ENCODE measurements around the gene BIK. TPM values are rescaled to one million over a fixed set of nuclear protein-coding genes. Genes with fewer than 3 reads are reported as not detected.

BIK gene
- total RNA-seq, 3 donors from 2014 or later = 8.4 to 28.3 (median 20.6) TPM

- TF ChIP-seq, protein P1, sequence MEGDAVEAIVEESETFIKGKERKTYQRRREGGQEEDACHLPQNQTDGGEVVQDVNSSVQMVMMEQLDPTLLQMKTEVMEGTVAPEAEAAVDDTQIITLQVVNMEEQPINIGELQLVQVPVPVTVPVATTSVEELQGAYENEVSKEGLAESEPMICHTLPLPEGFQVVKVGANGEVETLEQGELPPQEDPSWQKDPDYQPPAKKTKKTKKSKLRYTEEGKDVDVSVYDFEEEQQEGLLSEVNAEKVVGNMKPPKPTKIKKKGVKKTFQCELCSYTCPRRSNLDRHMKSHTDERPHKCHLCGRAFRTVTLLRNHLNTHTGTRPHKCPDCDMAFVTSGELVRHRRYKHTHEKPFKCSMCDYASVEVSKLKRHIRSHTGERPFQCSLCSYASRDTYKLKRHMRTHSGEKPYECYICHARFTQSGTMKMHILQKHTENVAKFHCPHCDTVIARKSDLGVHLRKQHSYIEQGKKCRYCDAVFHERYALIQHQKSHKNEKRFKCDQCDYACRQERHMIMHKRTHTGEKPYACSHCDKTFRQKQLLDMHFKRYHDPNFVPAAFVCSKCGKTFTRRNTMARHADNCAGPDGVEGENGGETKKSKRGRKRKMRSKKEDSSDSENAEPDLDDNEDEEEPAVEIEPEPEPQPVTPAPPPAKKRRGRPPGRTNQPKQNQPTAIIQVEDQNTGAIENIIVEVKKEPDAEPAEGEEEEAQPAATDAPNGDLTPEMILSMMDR (IDR thresholded peaks at IDR 0.05) = no peak
- Histone ChIP-seq H3K36me3 (ENCODE audit: low read depth) (no peaks in the 10 kb centered on the region), H3K4me1 (ENCODE audit: low read depth) (peaks cover 7% of the 10 kb centered on the region), H3K9me3 (no peaks in the 10 kb centered on the region), H3K4me3 (no peak overlapping the region)
- DNase-seq (no peak), ATAC-seq (no peak)
- intact Hi-C loops (cut with DNase I, micrococcal nuclease) = no loop called here
These were observed 4.2 kb upstream of the BIK start for GRCh38 chr22:43106302-43106701.

DNA sequence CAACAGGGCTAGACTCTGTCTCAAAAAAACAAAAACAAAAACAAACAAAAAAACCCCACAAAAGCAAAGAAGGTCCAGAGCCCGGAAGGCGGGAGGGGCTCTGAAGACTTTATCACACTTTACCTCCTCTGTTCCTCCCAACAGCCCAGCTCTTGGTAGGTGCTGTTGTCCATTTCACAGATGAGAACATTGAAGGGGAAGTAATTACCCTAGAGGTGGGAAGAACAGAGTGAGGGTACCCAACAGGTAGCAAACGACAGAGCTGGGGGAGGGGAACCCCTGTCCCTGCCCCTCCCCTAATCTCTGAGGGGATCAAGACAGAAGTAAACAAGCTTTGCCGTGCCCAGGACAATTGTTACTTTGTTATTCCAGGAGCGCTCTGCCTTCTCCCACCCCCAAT, 1.0 kb upstream of the BIK start:
- intact Hi-C loops (cut with DNase I, micrococcal nuclease) = no loop called here
- ATAC-seq (no peak), DNase-seq (no peak)
- Histone ChIP-seq H3K4me1 (ENCODE audit: low read depth) (peaks cover 18% of the 10 kb centered on the region), H3K4me3 (no peak overlapping the region), H3K36me3 (ENCODE audit: low read depth) (no peaks in the 10 kb centered on the region), H3K9me3 (no peaks in the 10 kb centered on the region)
- TF ChIP-seq, protein P1 (IDR thresholded peaks at IDR 0.05) = no peak

- H3K36me3 ChIP-seq (ENCODE audit: low read depth) = no peaks in the 10 kb centered on the region
- DNase-seq (peak in 1 of 3 donors; percentile 51), ATAC-seq (no peak)
- peaks cover 22% of the 10 kb centered on the region for H3K4me1 ChIP-seq (ENCODE audit: low read depth)
- no peak overlapping the region for H3K4me3 ChIP-seq
- TF ChIP-seq, protein P1 (IDR thresholded peaks at IDR 0.05) = no peak
- H3K9me3 ChIP-seq = no peaks in the 10 kb centered on the region
- intact Hi-C loops (cut with DNase I, micrococcal nuclease) = no loop called here
These were observed 568 bp upstream of the BIK start for GRCh38 chr22:43109921-43110443.

- peaks cover 31% of the 10 kb centered on the region for H3K4me1 ChIP-seq (ENCODE audit: low read depth)
- intact Hi-C loops (cut with DNase I, micrococcal nuclease) = no loop called here
- DNase-seq = peak; percentile 72 to 81 (median 78)
- peak overlapping the region; percentile 27 for H3K4me3 ChIP-seq
- no peaks in the 10 kb centered on the region for H3K9me3 ChIP-seq
- peak; percentile 78 for ATAC-seq
- TF ChIP-seq, protein P1 (IDR thresholded peaks at IDR 0.05) = no peak
- no peaks in the 10 kb centered on the region for H3K36me3 ChIP-seq (ENCODE audit: low read depth)
These were observed 525 bp downstream of the BIK start for GRCh38 chr22:43110927-43111623.

- Histone ChIP-seq H3K36me3 (ENCODE audit: low read depth) (no peaks in the 10 kb centered on the region), H3K9me3 (no peaks in the 10 kb centered on the region), H3K4me3 (no peak overlapping the region), H3K4me1 (ENCODE audit: low read depth) (peaks cover 39% of the 10 kb centered on the region)
- peak in 1 of 3 donors; percentile 61 for DNase-seq
- peak; percentile 18 for ATAC-seq
- intact Hi-C loops (cut with DNase I, micrococcal nuclease) = no loop called here
- TF ChIP-seq, protein P1 (IDR thresholded peaks at IDR 0.05) = no peak
These were observed 3.1 kb downstream of the BIK start for GRCh38 chr22:43113526-43114251.

Measured in mucosa of descending colon (tissue), 3 donors.